Adipocyte (in vitro differentiated cells): ENCODE measurements around the gene AGO4.
"Not testable (repeated sequence)": the region's sequence is repeated elsewhere in the genome, so short reads cannot be mapped to it uniquely, and the experiment has no call there.

Experiments
- DNase-seq: peaks from one replicate; pipeline ENCODE4 v3.0.0-alpha.2; 2015; ENCODE audit warnings: low read depth
- H3K27me3 ChIP-seq: replicated peaks from 2 replicates; pipeline ENCODE4 v1.7.0; 2013; ENCODE audit warnings: mild to moderate bottlenecking, low read length, moderate library complexity; ENCODE audit not compliant: control insufficient read depth, insufficient read depth
- H3K36me3 ChIP-seq: 2 replicates; pipeline ENCODE4 v1.7.0; 2013; ENCODE audit warnings: low read length, mild to moderate bottlenecking, moderate library complexity; ENCODE audit not compliant: control insufficient read depth, insufficient read depth, severe bottlenecking
- H3K4me1 ChIP-seq: 2 replicates; pipeline ENCODE4 v1.7.0; 2013; ENCODE audit warnings: mild to moderate bottlenecking, low read length, moderate library complexity; ENCODE audit not compliant: control insufficient read depth, insufficient read depth
- H3K4me3 ChIP-seq: 2 replicates; pipeline ENCODE4 v1.7.0; 2013; ENCODE audit warnings: mild to moderate bottlenecking, low read length, moderate library complexity
- H3K9ac ChIP-seq: 2 replicates; pipeline ENCODE4 v1.7.0; 2013; ENCODE audit warnings: mild to moderate bottlenecking, low read length, moderate library complexity
- H3K9me3 ChIP-seq: 2 replicates; pipeline ENCODE4 v1.7.0; 2013; ENCODE audit warnings: mild to moderate bottlenecking, low read length, moderate library complexity; ENCODE audit not compliant: control insufficient read depth

Gene AGO4

GRCh38 chr1:35886577-35887431, 79.0 kb downstream of the AGO4 start:
- Histone ChIP-seq H3K9ac (no peak overlapping the region), H3K36me3 (peaks cover 21% of the 10 kb centered on the region), H3K4me3 (no peak overlapping the region), H3K4me1 (peaks cover 3% of the 10 kb centered on the region), H3K27me3 (no peaks in the 10 kb centered on the region), H3K9me3 (no peaks in the 10 kb centered on the region)
- DNase-seq = no peak

GRCh38 chr1:35887508-35887907, 79.7 kb downstream of the AGO4 start:
- peaks cover 28% of the 10 kb centered on the region for H3K36me3 ChIP-seq
- no peaks in the 10 kb centered on the region for H3K27me3 ChIP-seq
- no peaks in the 10 kb centered on the region for H3K9me3 ChIP-seq
- H3K4me3 ChIP-seq = no peak overlapping the region
- H3K4me1 ChIP-seq = peaks cover 3% of the 10 kb centered on the region
- no peak for DNase-seq
- no peak overlapping the region for H3K9ac ChIP-seq

GRCh38 chr1:35888255-35888654, 80.4 kb downstream of the AGO4 start:
- H3K4me1 ChIP-seq = no peaks in the 10 kb centered on the region
- H3K4me3 ChIP-seq = no peak overlapping the region
- no peak for DNase-seq
- no peak overlapping the region for H3K9ac ChIP-seq
- peaks cover 35% of the 10 kb centered on the region for H3K36me3 ChIP-seq
- no peaks in the 10 kb centered on the region for H3K27me3 ChIP-seq
- H3K9me3 ChIP-seq = no peaks in the 10 kb centered on the region

- peaks cover 43% of the 10 kb centered on the region for H3K36me3 ChIP-seq
- DNase-seq, H3K9ac ChIP-seq, H3K4me1 ChIP-seq, H3K4me3 ChIP-seq, H3K9me3 ChIP-seq, H3K27me3 ChIP-seq: not testable (repeated sequence)
Measured at GRCh38 chr1:35888981-35889380, 81.2 kb downstream of the AGO4 start.

GRCh38 chr1:35893051-35893879, 85.4 kb downstream of the AGO4 start:
- no peak overlapping the region for H3K9ac ChIP-seq
- H3K36me3 ChIP-seq = peaks cover 70% of the 10 kb centered on the region
- no peaks in the 10 kb centered on the region for H3K4me1 ChIP-seq
- H3K4me3 ChIP-seq = no peak overlapping the region
- H3K9me3 ChIP-seq = no peaks in the 10 kb centered on the region
- H3K27me3 ChIP-seq = no peaks in the 10 kb centered on the region
- DNase-seq = no peak

GRCh38 chr1:35894183-35894582, 86.4 kb downstream of the AGO4 start:
- H3K27me3 ChIP-seq = no peaks in the 10 kb centered on the region
- no peak for DNase-seq
- no peaks in the 10 kb centered on the region for H3K9me3 ChIP-seq
- no peak overlapping the region for H3K4me3 ChIP-seq
- H3K36me3 ChIP-seq = peaks cover 71% of the 10 kb centered on the region
- H3K9ac ChIP-seq = no peak overlapping the region
- H3K4me1 ChIP-seq = no peaks in the 10 kb centered on the region

- H3K9ac ChIP-seq = no peak overlapping the region
- no peak overlapping the region for H3K4me3 ChIP-seq
- H3K36me3 ChIP-seq = peaks cover 71% of the 10 kb centered on the region
- no peak for DNase-seq
- H3K9me3 ChIP-seq = no peaks in the 10 kb centered on the region
- H3K27me3 ChIP-seq = no peaks in the 10 kb centered on the region
- H3K4me1 ChIP-seq = no peaks in the 10 kb centered on the region
Measured at GRCh38 chr1:35894656-35895055, 86.8 kb downstream of the AGO4 start.

GRCh38 chr1:35899941-35900340, 92.1 kb downstream of the AGO4 start:
- H3K36me3 ChIP-seq = peaks cover 45% of the 10 kb centered on the region
- DNase-seq = no peak
- H3K9me3 ChIP-seq = no peaks in the 10 kb centered on the region

GRCh38 chr1:35901235-35901634, 93.4 kb downstream of the AGO4 start:
- Histone ChIP-seq H3K4me3 (no peak overlapping the region), H3K9me3 (no peaks in the 10 kb centered on the region), H3K36me3 (peaks cover 45% of the 10 kb centered on the region), H3K27me3 (no peaks in the 10 kb centered on the region), H3K4me1 (no peaks in the 10 kb centered on the region), H3K9ac (no peak overlapping the region)
- no peak for DNase-seq

More at GRCh38 chr1:35899941-35900340, 92.1 kb downstream of the AGO4 start:
- Histone ChIP-seq H3K9ac (no peak overlapping the region), H3K4me1 (no peaks in the 10 kb centered on the region), H3K27me3 (no peaks in the 10 kb centered on the region), H3K4me3 (no peak overlapping the region)

GRCh38 chr1:35902671-35903070, 94.9 kb downstream of the AGO4 start:
- H3K9me3 ChIP-seq = no peaks in the 10 kb centered on the region
- no peak for DNase-seq
- peaks cover 51% of the 10 kb centered on the region for H3K36me3 ChIP-seq
- H3K9ac ChIP-seq = no peak overlapping the region
- H3K27me3 ChIP-seq = no peaks in the 10 kb centered on the region
- no peaks in the 10 kb centered on the region for H3K4me1 ChIP-seq
- H3K4me3 ChIP-seq = no peak overlapping the region
